Prostate gland (tissue), 2 donors: ENCODE data around the gene HES3. TPM values are rescaled to one million over a fixed set of nuclear protein-coding genes. Genes with fewer than 3 reads are reported as not detected.

Source experiments
- DNase-seq: peaks from one replicate; pipeline ENCODE4 v3.0.0-alpha.2; 2019; ENCODE audit warnings: low spot score
- H3K27ac ChIP-seq, 2 donors: fragments of 200-600 bp; sonication (generic); 2 replicates each; pipeline ENCODE4 v1.5.1; 2017 to 2019
- H3K27me3 ChIP-seq: fragments of 200-600 bp; sonication (generic); replicated peaks from 2 replicates; pipeline ENCODE4 v1.5.1; 2019; ENCODE audit not compliant: insufficient read depth
- H3K36me3 ChIP-seq, 2 donors: fragments of 200-600 bp; sonication (generic); 1 replicate in 1 of 2; 2 replicates in 1 of 2; pipeline versions ENCODE4 v1.5.1 to v1.8.1; 2017 to 2019
- H3K4me1 ChIP-seq: fragments of 200-600 bp; sonication (generic); replicated peaks from 2 replicates; pipeline ENCODE4 v1.5.1; 2019
- H3K4me3 ChIP-seq, 2 donors: fragments of 200-600 bp; sonication (generic); 2 replicates each; pipeline ENCODE4 v1.5.1; 2017 to 2019
- H3K9me3 ChIP-seq: fragments of 200-600 bp; sonication (generic); 2 replicates; pipeline ENCODE4 v1.5.1; 2017
- POLR2A ChIP-seq: fragments of 450-650 bp; IDR thresholded peaks from one replicate; pipeline ENCODE4 v1.6.1; 2016; ENCODE audit warnings: antibody characterized with exemption, mild to moderate bottlenecking
- POLR2AphosphoS5 ChIP-seq: sonication (generic); formaldehyde crosslinking; IDR thresholded peaks from one replicate; pipeline ENCODE4 v1.6.1; 2017; ENCODE audit warnings: antibody characterized with exemption
- WGBS: methylation state at CpG from one replicate; pipeline ENCODE4 v1.1.5; 2018; 5-methylcytosine and 5-hydroxymethylcytosine counted together
- intact Hi-C: fragments of 100-400 bp; cut with DNase I; formaldehyde crosslinking; loops from one replicate; pipeline ENCODE4 v1.14.2; 2022
- total RNA-seq, 2 donors: library from RNA; depleted of rRNA; stranded (reverse); fragments of >200 nt; gene quantifications; one replicate each; pipeline ENCODE4 v1.1.0, GENCODE V29; 2016
- TF ChIP-seq, protein P1 (sequence below), 4 experiments: fragments of 200-600 bp in 2 of 4; fragments of 450-650 bp in 2 of 4; sonication (generic) in 2 of 4; IDR thresholded peaks; 1 replicate in 3 of 4; 2 replicates in 1 of 4; pipeline ENCODE4 v1.5.1; 2016 to 2019; ENCODE audit warnings: antibody characterized with exemption in 4 of 4, mild to moderate bottlenecking in 2 of 4, moderate library complexity in 2 of 4

HES3 gene
- total RNA-seq, 2 donors from 2014 or later, result not detected

GRCh38 chr1:6259491-6260362, 15.7 kb downstream of the HES3 start:
- no peaks in the 10 kb centered on the region for H3K27me3 ChIP-seq
- H3K4me1 ChIP-seq, result peaks cover 4% of the 10 kb centered on the region
- H3K27ac ChIP-seq, result peak overlapping the region in 1 of 2 donors; percentile 38
- intact Hi-C loops, result no loop called here
- no peaks in the 10 kb centered on the region for H3K9me3 ChIP-seq
- H3K4me3 ChIP-seq, result peak overlapping the region; percentile 42 to 50
- peak; percentile 50 for TF ChIP-seq POLR2A
- peak; percentile 62 for TF ChIP-seq POLR2AphosphoS5
- TF ChIP-seq, protein P1, sequence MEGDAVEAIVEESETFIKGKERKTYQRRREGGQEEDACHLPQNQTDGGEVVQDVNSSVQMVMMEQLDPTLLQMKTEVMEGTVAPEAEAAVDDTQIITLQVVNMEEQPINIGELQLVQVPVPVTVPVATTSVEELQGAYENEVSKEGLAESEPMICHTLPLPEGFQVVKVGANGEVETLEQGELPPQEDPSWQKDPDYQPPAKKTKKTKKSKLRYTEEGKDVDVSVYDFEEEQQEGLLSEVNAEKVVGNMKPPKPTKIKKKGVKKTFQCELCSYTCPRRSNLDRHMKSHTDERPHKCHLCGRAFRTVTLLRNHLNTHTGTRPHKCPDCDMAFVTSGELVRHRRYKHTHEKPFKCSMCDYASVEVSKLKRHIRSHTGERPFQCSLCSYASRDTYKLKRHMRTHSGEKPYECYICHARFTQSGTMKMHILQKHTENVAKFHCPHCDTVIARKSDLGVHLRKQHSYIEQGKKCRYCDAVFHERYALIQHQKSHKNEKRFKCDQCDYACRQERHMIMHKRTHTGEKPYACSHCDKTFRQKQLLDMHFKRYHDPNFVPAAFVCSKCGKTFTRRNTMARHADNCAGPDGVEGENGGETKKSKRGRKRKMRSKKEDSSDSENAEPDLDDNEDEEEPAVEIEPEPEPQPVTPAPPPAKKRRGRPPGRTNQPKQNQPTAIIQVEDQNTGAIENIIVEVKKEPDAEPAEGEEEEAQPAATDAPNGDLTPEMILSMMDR (IDR thresholded peaks at IDR 0.05), result no peak
- H3K36me3 ChIP-seq, result no peaks in the 10 kb centered on the region
- DNase-seq, result peak; percentile 77
- 8% methylated on average over 32 of the region's 46 CpGs for WGBS

GRCh38 chr1:6260433-6260934, 16.5 kb downstream of the HES3 start:
- TF ChIP-seq POLR2AphosphoS5, result no peak
- no peak for TF ChIP-seq POLR2A
- TF ChIP-seq, protein P1 (IDR thresholded peaks at IDR 0.05), result no peak
- Histone ChIP-seq H3K9me3 (no peaks in the 10 kb centered on the region), H3K4me1 (peaks cover 4% of the 10 kb centered on the region), H3K36me3 (no peaks in the 10 kb centered on the region), H3K27ac (peak overlapping the region in 1 of 2 donors; percentile 38), H3K4me3 (peak overlapping the region; percentile 42 to 50), H3K27me3 (no peaks in the 10 kb centered on the region)
- intact Hi-C loops, result no loop called here
- 0% methylated on average over 7 of the region's 61 CpGs for WGBS
- no peak for DNase-seq

GRCh38 chr1:6260961-6261614, 17.1 kb downstream of the HES3 start, which contains the start of gene GPR153:
Gene GPR153, minus strand, starts transcription at chr1:6261098. Its CDS starts 6,193 bp downstream, at chr1:6254905.
- intact Hi-C loops, result no loop called here
- peaks cover 4% of the 10 kb centered on the region for H3K4me1 ChIP-seq
- H3K27ac ChIP-seq, result peak within 1 kb of the TSS in 1 of 2 donors; percentile 38
- no peak for TF ChIP-seq POLR2A
- TF ChIP-seq, protein P1 (IDR thresholded peaks at IDR 0.05), result peak in 1 of 4 experiments; percentile 7
- TF ChIP-seq POLR2AphosphoS5, result no peak
- no peaks in the 10 kb centered on the region for H3K36me3 ChIP-seq
- no peaks in the 10 kb centered on the region for H3K27me3 ChIP-seq
- no peak for DNase-seq
- no peaks in the 10 kb centered on the region for H3K9me3 ChIP-seq
- WGBS, result 2% methylated on average over 43 of the region's 78 CpGs
- peak within 1 kb of the TSS; percentile 42 to 50 for H3K4me3 ChIP-seq

GRCh38 chr1:6261615-6261995, 17.6 kb downstream of the HES3 start:
- no peaks in the 10 kb centered on the region for H3K36me3 ChIP-seq
- intact Hi-C loops, result no loop called here
- no peaks in the 10 kb centered on the region for H3K9me3 ChIP-seq
- peak overlapping the region in 1 of 2 donors; percentile 7 for H3K27ac ChIP-seq
- no peak for TF ChIP-seq POLR2AphosphoS5
- TF ChIP-seq, protein P1 (IDR thresholded peaks at IDR 0.05), result no peak
- no peak for TF ChIP-seq POLR2A
- H3K4me3 ChIP-seq, result peak overlapping the region in 1 of 2 donors; percentile 50
- no peak for DNase-seq
- no peaks in the 10 kb centered on the region for H3K27me3 ChIP-seq
- 25% methylated on average over 15 of the region's 15 CpGs for WGBS
- H3K4me1 ChIP-seq, result peaks cover 4% of the 10 kb centered on the region
